Liver (tissue), 9 donors: ENCODE results near the gene LCORL. TPM values are rescaled to one million over a fixed set of nuclear protein-coding genes. Genes with fewer than 3 reads are reported as not detected.
A peak's percentile ranks its signal among the peaks of the same experiment; 100 is the strongest.

Experiments used
- DNase-seq: peaks from one replicate; pipeline ENCODE4 v3.0.0-alpha.2; 2017; ENCODE audit warnings: low spot score
- H3K27ac ChIP-seq, 2 donors: one replicate each; pipeline ENCODE4 v1.7.0; 2013; ENCODE audit warnings: inconsistent platforms in 2 of 2, low read length in 2 of 2, control low read depth in 1 of 2, low read depth in 1 of 2, mild to moderate bottlenecking in 1 of 2
- H3K27me3 ChIP-seq, 4 donors: one replicate each; pipeline versions ENCODE4 v1.6.1 to v1.7.0; 2013; ENCODE audit warnings: low read length in 3 of 4, inconsistent platforms in 1 of 4, mild to moderate bottlenecking in 1 of 4, moderate library complexity in 1 of 4; ENCODE audit not compliant: control insufficient read depth in 4 of 4, insufficient read depth in 4 of 4
- H3K36me3 ChIP-seq, 4 donors: one replicate each; pipeline versions ENCODE4 v1.6.1 to v1.7.0; 2013; ENCODE audit warnings: low read length in 3 of 4, mild to moderate bottlenecking in 3 of 4, low read depth in 1 of 4, moderate library complexity in 1 of 4; ENCODE audit not compliant: control insufficient read depth in 4 of 4, insufficient read depth in 3 of 4
- H3K4me1 ChIP-seq, 4 donors: one replicate each; pipeline versions ENCODE4 v1.6.1 to v1.7.0; 2013; ENCODE audit warnings: low read length in 3 of 4, mild to moderate bottlenecking in 3 of 4, moderate library complexity in 1 of 4; ENCODE audit not compliant: control insufficient read depth in 4 of 4, insufficient read depth in 4 of 4
- H3K4me3 ChIP-seq, 3 donors: one replicate each; pipeline versions ENCODE4 v1.6.1 to v1.7.0; 2013; ENCODE audit warnings: low read length in 3 of 3, control low read depth in 1 of 3, low read depth in 1 of 3, mild to moderate bottlenecking in 1 of 3
- H3K9ac ChIP-seq, 2 donors: one replicate each; pipeline ENCODE4 v1.7.0; 2013; ENCODE audit warnings: low read length in 2 of 2, mild to moderate bottlenecking in 2 of 2, moderate library complexity in 2 of 2, control low read depth in 1 of 2, low read depth in 1 of 2
- H3K9me3 ChIP-seq, 4 donors: one replicate each; pipeline versions ENCODE4 v1.6.1 to v1.7.0; 2013; ENCODE audit warnings: low read length in 3 of 4; ENCODE audit not compliant: control insufficient read depth in 4 of 4
- CTCF ChIP-seq: fragments of 150-350 bp; IDR thresholded peaks from 2 replicates; pipeline ENCODE4 v1.5.1; 2017; ENCODE audit warnings: improper control_type of control experiment, low read depth, low read length; ENCODE audit not compliant: missing input control
- EGR1 ChIP-seq, 2 donors: IDR thresholded peaks; 2 replicates each; pipeline ENCODE4 v1.6.1; 2016 to 2018; ENCODE audit warnings: antibody characterized with exemption in 2 of 2, low read depth in 2 of 2
- FOXA1 ChIP-seq: IDR thresholded peaks from 2 replicates; pipeline ENCODE4 v1.6.1; 2016; ENCODE audit warnings: antibody characterized with exemption
- FOXA2 ChIP-seq: IDR thresholded peaks from 2 replicates; pipeline ENCODE4 v1.6.1; 2016; ENCODE audit warnings: antibody characterized with exemption
- GABPA ChIP-seq, 2 donors: IDR thresholded peaks in 1 of 2; conservative IDR thresholded peaks in 1 of 2; 2 replicates each; pipeline ENCODE4 v1.6.1; 2016; ENCODE audit warnings: antibody characterized with exemption in 2 of 2, mild to moderate bottlenecking in 1 of 2, moderate library complexity in 1 of 2
- HNF4A ChIP-seq, 2 donors: conservative IDR thresholded peaks; 2 replicates each; pipeline ENCODE4 v1.6.1; 2016; ENCODE audit warnings: antibody characterized with exemption in 2 of 2, mild to moderate bottlenecking in 2 of 2
- HNF4G ChIP-seq: IDR thresholded peaks from 2 replicates; pipeline ENCODE4 v1.6.1; 2016; ENCODE audit warnings: antibody characterized with exemption
- JUND ChIP-seq, 2 donors: IDR thresholded peaks; 2 replicates each; pipeline ENCODE4 v1.6.1; 2016; ENCODE audit warnings: antibody characterized with exemption in 2 of 2
- MAX ChIP-seq: IDR thresholded peaks from 2 replicates; pipeline ENCODE4 v1.6.1; 2016; ENCODE audit warnings: antibody characterized with exemption
- NR2F2 ChIP-seq: IDR thresholded peaks from 2 replicates; pipeline ENCODE4 v1.6.1; 2016; ENCODE audit warnings: antibody characterized with exemption
- RAD21 ChIP-seq, 2 donors: IDR thresholded peaks; 2 replicates each; pipeline ENCODE4 v1.6.1; 2016; ENCODE audit warnings: antibody characterized with exemption in 2 of 2, mild to moderate bottlenecking in 2 of 2
- RXRA ChIP-seq, 2 donors: IDR thresholded peaks; 2 replicates each; pipeline ENCODE4 v1.6.1; 2017 to 2018; ENCODE audit warnings: antibody characterized with exemption in 2 of 2, mild to moderate bottlenecking in 1 of 2
- SP1 ChIP-seq: IDR thresholded peaks from 2 replicates; pipeline ENCODE4 v1.6.1; 2018; ENCODE audit warnings: antibody characterized with exemption, mild to moderate bottlenecking
- TAF1 ChIP-seq: conservative IDR thresholded peaks from 2 replicates; pipeline ENCODE4 v1.6.1; 2016; ENCODE audit warnings: antibody characterized with exemption, mild to moderate bottlenecking
- YY1 ChIP-seq: IDR thresholded peaks from 2 replicates; pipeline ENCODE4 v1.6.1; 2016; ENCODE audit warnings: antibody characterized with exemption, mild to moderate bottlenecking
- WGBS: extraction: QIAGEN DNeasy Blood & Tissue Kit; methylation state at CpG from one replicate; pipeline ENCODE4 v1.1.7; 2013; 5-methylcytosine and 5-hydroxymethylcytosine counted together
- polyA plus RNA-seq, 2 donors: library from polyadenylated mRNA; stranded (reverse) in 1 of 2; unstranded in 1 of 2; fragments of 200-250 nt in 1 of 2; fragments of >200 nt in 1 of 2; fragmentation: Nextera tagmentation in 1 of 2; extraction: Ambion mirVana in 1 of 2; gene quantifications; one replicate each; pipeline versions ENCODE4 v1.2.1 to v1.2.3, GENCODE V29; 2013 to 2015
- total RNA-seq, 2 donors: library from RNA; depleted of rRNA; stranded (reverse); fragments of >200 nt; gene quantifications; one replicate each; pipeline ENCODE4 v1.2.3, GENCODE V29; 2014
- TF ChIP-seq, protein P1 (sequence below): IDR thresholded peaks from 2 replicates; pipeline ENCODE4 v1.6.1; 2016; ENCODE audit warnings: antibody characterized with exemption, mild to moderate bottlenecking
- TF ChIP-seq, protein P2 (sequence below): IDR thresholded peaks from 2 replicates; pipeline ENCODE4 v1.6.1; 2016; ENCODE audit warnings: antibody characterized with exemption
- donor health status: healthy.
- donor health status: healthy.
- donor health status: healthy.
- donor health status: healthy.
- donor health status: healthy.

Gene LCORL
- 10 to 100 TPM in 1 of 2 donors, 1 to 10 TPM in 1; 7.1 to 12.0 TPM for total RNA-seq
- 1 to 10 TPM; 2.1 to 6.0 TPM for polyA plus RNA-seq

- peak; percentile 86 for DNase-seq
- Histone ChIP-seq H3K9ac (peak within 1 kb of the TSS; percentile 72), H3K36me3 (no peaks in the 10 kb centered on the region), H3K27me3 (no peaks in the 10 kb centered on the region), H3K4me1 (peaks cover 2 to 19% (median 7%) of the 10 kb centered on the region in 4 donors), H3K4me3 (peak within 1 kb of the TSS; percentile 78 to 92 (median 91)), H3K27ac (peak within 1 kb of the TSS; percentile 92 to 94), H3K9me3 (no peaks in the 10 kb centered on the region)
- WGBS, result under 1% methylated on average over 71 of the region's 71 CpGs
- peak; percentile 73 for TF ChIP-seq MAX
- peak; percentile 1 to 25 for TF ChIP-seq HNF4A (conservative IDR thresholded peaks at IDR 0.05)
- peak; percentile 73 for TF ChIP-seq SP1
- no peak for TF ChIP-seq FOXA1
- peak; percentile 23 for TF ChIP-seq CTCF
- TF ChIP-seq, protein P1, sequence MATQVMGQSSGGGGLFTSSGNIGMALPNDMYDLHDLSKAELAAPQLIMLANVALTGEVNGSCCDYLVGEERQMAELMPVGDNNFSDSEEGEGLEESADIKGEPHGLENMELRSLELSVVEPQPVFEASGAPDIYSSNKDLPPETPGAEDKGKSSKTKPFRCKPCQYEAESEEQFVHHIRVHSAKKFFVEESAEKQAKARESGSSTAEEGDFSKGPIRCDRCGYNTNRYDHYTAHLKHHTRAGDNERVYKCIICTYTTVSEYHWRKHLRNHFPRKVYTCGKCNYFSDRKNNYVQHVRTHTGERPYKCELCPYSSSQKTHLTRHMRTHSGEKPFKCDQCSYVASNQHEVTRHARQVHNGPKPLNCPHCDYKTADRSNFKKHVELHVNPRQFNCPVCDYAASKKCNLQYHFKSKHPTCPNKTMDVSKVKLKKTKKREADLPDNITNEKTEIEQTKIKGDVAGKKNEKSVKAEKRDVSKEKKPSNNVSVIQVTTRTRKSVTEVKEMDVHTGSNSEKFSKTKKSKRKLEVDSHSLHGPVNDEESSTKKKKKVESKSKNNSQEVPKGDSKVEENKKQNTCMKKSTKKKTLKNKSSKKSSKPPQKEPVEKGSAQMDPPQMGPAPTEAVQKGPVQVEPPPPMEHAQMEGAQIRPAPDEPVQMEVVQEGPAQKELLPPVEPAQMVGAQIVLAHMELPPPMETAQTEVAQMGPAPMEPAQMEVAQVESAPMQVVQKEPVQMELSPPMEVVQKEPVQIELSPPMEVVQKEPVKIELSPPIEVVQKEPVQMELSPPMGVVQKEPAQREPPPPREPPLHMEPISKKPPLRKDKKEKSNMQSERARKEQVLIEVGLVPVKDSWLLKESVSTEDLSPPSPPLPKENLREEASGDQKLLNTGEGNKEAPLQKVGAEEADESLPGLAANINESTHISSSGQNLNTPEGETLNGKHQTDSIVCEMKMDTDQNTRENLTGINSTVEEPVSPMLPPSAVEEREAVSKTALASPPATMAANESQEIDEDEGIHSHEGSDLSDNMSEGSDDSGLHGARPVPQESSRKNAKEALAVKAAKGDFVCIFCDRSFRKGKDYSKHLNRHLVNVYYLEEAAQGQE, result no peak
- TF ChIP-seq, protein P2, sequence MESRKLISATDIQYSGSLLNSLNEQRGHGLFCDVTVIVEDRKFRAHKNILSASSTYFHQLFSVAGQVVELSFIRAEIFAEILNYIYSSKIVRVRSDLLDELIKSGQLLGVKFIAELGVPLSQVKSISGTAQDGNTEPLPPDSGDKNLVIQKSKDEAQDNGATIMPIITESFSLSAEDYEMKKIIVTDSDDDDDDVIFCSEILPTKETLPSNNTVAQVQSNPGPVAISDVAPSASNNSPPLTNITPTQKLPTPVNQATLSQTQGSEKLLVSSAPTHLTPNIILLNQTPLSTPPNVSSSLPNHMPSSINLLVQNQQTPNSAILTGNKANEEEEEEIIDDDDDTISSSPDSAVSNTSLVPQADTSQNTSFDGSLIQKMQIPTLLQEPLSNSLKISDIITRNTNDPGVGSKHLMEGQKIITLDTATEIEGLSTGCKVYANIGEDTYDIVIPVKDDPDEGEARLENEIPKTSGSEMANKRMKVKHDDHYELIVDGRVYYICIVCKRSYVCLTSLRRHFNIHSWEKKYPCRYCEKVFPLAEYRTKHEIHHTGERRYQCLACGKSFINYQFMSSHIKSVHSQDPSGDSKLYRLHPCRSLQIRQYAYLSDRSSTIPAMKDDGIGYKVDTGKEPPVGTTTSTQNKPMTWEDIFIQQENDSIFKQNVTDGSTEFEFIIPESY, result peak; percentile 72
- TF ChIP-seq JUND (IDR thresholded peaks at IDR 0.05), result peak in 1 of 2 donors; percentile 8
- no peak for TF ChIP-seq EGR1 (IDR thresholded peaks at IDR 0.05; ENCODE audit: low read depth in 2 of 2)
- TF ChIP-seq TAF1, result peak; percentile 54
- TF ChIP-seq NR2F2, result peak; percentile 30
- peak; percentile 25 to 76 for TF ChIP-seq GABPA (IDR thresholded peaks at IDR 0.05 in 1 of 2, conservative IDR thresholded peaks at IDR 0.05 in 1 of 2)
- peak; percentile 24 to 48 for TF ChIP-seq RXRA (IDR thresholded peaks at IDR 0.05)
- TF ChIP-seq FOXA2, result no peak
- peak; percentile 78 for TF ChIP-seq YY1
- TF ChIP-seq HNF4G, result no peak
- TF ChIP-seq RAD21 (IDR thresholded peaks at IDR 0.05), result peak; percentile 44
Measured at GRCh38 chr4:18021720-18022571, at the start of gene LCORL. Gene LCORL (minus strand): TSS chr4:18021755. CDS start chr4:18021751, 4 bp downstream.
